Measurements from ENCODE around the gene STRIP2.

DNA sequence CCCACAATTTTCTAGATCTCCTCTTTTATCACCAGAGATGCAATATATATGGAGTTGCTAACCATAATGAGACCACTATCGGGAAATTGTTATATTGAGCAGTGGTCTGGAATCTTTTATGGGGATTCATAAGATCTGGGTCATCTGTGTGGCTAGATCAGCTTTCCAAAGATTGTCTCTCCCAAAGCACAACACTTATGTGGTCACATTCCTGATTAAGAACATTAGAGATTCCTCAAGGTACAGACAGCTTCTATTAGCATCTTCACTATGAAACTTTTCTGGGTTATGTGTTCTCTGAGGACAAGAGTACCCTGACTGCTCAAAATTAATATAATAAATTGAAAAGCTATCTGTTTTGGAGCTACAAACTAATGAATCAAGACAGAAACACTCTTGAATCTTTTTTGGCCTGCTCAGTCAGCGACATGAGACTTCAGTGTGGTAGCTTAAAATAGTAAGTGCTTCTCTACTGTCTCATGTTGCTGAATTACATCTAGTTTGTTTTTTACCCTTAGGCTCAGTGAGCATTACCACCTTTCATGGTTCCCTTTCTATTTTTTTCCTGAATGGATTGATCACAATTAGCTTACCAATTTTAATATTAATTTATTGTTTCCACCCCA lies 42.6 kb upstream of the STRIP2 start:
- TF ChIP-seq ZNF219 (CRISPR knock-in tag; IDR thresholded peaks at IDR 0.05; ENCODE audit: borderline replicate concordance) (no peak), GABPB1 (CRISPR knock-in tag; IDR thresholded peaks at IDR 0.05) (no peak), CREB1 (CRISPR knock-in tag; IDR thresholded peaks at IDR 0.05) (no peak), CREM (CRISPR knock-in tag; IDR thresholded peaks at IDR 0.05) (no peak)
- TF ChIP-seq, protein P1, sequence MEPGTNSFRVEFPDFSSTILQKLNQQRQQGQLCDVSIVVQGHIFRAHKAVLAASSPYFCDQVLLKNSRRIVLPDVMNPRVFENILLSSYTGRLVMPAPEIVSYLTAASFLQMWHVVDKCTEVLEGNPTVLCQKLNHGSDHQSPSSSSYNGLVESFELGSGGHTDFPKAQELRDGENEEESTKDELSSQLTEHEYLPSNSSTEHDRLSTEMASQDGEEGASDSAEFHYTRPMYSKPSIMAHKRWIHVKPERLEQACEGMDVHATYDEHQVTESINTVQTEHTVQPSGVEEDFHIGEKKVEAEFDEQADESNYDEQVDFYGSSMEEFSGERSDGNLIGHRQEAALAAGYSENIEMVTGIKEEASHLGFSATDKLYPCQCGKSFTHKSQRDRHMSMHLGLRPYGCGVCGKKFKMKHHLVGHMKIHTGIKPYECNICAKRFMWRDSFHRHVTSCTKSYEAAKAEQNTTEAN (CRISPR knock-in tag; IDR thresholded peaks at IDR 0.05), result no peak
- TF ChIP-seq, protein P2, sequence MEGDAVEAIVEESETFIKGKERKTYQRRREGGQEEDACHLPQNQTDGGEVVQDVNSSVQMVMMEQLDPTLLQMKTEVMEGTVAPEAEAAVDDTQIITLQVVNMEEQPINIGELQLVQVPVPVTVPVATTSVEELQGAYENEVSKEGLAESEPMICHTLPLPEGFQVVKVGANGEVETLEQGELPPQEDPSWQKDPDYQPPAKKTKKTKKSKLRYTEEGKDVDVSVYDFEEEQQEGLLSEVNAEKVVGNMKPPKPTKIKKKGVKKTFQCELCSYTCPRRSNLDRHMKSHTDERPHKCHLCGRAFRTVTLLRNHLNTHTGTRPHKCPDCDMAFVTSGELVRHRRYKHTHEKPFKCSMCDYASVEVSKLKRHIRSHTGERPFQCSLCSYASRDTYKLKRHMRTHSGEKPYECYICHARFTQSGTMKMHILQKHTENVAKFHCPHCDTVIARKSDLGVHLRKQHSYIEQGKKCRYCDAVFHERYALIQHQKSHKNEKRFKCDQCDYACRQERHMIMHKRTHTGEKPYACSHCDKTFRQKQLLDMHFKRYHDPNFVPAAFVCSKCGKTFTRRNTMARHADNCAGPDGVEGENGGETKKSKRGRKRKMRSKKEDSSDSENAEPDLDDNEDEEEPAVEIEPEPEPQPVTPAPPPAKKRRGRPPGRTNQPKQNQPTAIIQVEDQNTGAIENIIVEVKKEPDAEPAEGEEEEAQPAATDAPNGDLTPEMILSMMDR (IDR thresholded peaks at IDR 0.05), result no peak

All from WTC11 (cell line).